HT-29 (cell line): Measurements from ENCODE around the gene TOPBP1. TPM values are rescaled to one million over a fixed set of nuclear protein-coding genes. Genes with fewer than 3 reads are reported as not detected.

ENCODE experiments used
- DNase-seq: peaks from one replicate; pipeline ENCODE4 v3.0.0-alpha.2; 2015; ENCODE audit warnings: low spot score
- total RNA-seq: library from RNA; depleted of rRNA; stranded (reverse); fragments of >200 nt; shearing (Covaris generic); gene quantifications from 2 replicates; pipeline ENCODE4 v1.2.3, GENCODE V29; 2014

Gene TOPBP1
- total RNA-seq, 1 experiment from 2014 or later, result 33.7 TPM

DNA sequence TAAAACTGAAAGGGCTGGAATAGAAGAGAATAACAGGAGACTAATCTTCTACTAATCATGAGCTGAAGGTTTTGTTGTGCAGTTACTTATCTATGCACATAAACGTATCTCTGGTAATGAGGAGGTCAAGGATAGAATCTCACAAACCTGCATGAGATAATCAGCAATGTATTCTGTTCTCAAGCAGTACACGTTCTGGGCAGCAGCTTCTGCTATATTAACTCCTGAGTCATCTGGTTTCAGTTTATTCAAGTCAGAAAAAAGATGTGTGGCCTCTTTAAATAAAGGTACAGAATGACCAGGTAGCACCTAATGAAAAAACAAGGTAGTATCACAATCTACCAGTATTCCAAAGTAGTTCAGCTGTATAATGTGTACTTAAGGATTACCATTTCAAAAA, 53.4 kb downstream of the TOPBP1 start:
- DNase-seq, result no peak

DNA sequence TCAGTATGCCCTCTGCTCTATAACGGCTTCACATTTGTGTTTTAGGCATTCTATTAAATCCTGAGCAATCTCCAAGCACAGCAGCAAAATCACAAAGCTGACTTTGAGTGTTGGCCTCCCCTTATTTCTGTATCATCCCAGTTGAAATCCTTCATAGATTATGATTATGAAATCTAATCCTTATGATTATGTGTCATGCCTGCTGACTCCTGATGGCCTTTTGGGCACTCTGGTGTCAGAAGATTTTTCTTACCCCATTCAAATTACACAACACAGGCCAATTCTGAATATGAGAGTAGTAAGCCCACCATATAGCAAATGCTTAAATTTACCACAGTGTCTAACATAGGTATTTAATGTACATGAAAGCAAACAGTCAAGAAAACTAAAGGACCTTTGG, 53.9 kb downstream of the TOPBP1 start:
- DNase-seq, result no peak

DNA sequence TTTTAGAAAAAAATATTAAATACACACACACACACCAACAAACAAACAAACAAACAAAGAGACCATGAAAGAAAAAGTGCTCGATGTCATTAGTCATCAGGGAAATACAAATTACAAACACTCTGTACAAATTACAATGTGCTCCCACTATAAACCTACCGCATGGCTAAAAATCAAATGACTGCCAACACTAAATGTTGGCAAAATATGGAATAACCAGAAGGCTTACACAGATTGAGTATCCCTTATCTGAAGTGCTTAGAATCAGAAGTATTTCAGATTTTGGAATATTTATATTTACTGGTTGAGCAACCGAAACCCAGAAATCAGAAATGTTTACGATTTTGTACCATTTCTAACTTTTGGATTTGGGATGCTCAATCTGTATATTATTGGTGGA, 54.8 kb downstream of the TOPBP1 start:
- no peak for DNase-seq

DNA sequence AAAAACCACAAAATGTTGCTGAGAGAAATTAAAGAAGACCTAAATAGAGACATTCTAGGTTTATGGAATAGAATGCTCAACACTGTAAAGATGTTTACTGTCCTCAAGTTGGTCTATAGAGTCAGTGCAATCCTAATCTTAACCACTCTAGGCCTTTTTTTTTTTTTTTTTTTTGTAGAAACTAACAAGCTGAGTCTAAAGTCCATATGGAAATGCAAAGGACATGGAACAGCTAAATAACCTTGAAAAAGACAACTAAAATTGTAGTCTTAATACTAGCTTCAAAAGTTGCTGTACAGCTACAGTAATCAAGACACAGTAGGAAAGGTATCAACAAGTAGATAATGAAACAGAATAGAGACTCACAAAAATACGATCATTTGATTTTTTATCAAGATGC, 55.4 kb downstream of the TOPBP1 start:
- DNase-seq, result no peak

DNA sequence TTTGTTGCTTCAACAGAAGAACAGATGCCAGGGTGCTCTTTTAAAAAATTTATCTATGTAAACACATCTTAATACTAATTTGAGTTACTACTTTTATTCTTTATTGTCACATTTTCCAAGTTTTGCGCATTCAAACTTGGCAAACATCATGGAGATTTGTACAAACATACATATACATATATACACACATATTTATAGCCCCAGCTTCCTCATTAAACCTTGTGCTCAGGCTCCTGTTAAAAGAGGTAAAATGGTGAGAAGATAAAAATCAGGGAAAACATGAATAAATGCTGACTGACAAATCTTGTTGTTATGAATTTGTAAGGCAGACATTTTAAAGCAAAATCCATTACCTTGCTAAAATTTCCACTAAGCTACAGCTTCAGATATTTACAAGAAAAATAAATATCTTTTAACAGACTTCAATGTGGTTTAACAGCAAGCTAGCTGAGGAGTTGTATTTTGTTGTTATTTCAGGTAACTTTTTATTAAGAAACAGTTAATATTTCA, 61.1 kb downstream of the TOPBP1 start:
- no peak for DNase-seq

DNA sequence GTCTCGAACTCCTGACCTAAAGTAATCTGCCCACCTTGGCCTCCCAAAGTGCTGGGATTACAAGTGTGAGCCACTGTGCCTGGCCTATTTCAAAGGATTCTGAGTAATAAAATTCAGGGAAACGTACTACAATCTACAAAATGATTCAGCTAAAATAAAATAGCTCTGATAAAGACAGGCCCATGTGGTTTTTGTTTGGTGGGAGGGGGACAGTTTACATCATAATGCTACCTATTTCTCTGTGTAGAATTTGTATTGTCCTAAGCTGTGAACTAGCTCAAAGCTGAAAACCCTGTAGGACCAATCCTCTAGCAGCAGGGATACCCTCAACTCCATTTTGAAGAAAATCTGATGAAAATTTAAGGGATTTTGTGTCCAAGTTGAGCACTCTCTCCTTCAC, 62.5 kb downstream of the TOPBP1 start:
- no peak for DNase-seq

DNA sequence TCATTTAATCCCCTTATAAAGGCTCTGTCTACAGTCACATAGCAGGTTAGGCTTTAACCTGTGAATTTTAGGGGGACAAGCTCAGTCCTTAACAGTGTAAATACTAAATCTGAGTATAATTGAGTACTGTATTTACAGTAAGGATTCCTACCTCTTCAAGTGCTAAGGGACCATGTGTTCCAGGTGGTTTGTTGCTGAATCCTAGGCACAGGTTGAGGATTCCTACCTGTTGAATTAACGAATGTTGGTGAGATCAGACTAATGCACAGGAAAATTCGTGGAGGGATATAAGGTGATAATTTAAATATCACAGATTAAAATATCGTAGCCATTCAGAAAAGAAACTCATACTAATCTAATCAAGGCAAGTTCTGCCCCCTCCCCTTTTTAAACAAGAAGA, 63.3 kb downstream of the TOPBP1 start:
- no peak for DNase-seq

DNA sequence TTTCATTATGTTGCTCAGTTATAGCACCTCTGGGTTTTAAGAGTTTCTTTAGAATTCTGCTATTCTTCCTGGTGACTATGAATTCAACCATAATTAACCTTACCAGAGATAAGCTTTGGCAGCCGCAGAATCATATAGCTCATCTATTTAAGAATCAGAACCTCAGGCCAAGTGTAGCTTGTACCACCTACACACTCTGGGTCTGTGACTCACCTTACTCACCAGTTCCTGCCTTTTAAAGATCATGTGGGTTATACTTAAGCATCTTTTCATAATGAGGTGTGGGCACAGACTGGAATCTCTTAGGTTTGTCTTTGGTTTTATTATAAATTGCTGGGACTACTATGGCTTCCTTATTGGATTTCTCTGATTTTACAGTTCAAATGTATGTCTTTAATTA, 66.4 kb downstream of the TOPBP1 start:
- DNase-seq, result no peak

DNA sequence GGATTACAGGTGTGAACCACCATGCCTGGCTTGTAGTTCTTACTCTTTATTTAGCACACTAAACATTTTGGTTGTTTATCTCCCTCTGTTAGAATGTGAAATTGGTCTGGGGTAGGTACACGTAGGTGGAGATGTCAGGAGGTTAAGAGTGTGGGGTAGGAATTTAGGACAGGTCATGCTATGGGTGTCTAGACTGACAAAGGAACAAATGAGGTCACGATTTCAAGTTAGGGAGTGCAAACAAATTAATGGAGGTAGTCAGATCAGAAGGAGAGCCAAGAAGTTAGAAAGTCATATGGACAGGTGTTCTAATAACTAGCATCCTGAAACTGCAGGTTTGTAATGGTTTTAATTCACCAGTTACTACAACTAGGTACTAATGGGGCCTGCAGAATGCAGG, 68.5 kb downstream of the TOPBP1 start:
- DNase-seq, result no peak

DNA sequence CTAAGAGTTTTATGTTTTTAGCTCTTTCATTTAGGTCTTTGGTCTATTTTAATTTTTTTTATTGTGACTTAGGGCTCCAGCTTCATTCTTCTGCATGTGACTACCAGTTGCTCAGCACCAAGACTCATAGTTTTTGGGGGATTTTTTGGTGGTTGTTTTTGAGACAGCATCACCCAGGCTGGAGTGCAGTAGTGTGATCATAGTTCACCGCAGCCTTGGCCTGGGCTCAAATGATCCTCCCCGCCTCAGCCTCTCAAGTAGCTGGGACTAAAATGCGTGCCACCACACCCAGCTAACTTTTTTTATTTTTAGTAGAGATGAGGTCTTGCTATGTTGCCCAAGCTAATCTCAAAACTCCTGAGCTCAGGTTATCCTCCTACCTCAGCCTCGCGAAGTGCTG, 68.9 kb downstream of the TOPBP1 start:
- DNase-seq, result no peak

DNA sequence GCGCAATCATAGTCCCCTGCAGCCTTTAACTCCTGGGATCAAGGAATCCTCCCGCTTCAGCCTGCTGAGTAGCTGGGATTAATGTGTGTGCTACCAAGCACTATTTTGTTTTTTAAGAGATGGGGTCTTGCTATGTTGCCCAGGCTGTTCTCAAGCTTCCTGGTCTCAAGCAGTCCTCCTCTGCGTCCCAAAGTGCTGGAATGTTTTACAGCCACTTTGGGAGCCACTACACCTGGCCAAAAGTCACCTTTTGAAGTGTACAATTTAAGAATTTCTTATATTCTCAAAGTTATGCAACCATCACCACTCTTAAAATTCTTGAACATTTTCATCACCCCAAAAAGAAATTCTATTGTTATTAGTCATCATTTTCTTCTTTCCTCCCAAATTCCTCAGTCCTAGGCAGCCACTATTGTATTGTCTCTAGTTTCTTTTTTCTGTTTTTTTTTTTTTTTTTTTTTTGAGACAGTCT, 70.4 kb downstream of the TOPBP1 start:
- no peak for DNase-seq

DNA sequence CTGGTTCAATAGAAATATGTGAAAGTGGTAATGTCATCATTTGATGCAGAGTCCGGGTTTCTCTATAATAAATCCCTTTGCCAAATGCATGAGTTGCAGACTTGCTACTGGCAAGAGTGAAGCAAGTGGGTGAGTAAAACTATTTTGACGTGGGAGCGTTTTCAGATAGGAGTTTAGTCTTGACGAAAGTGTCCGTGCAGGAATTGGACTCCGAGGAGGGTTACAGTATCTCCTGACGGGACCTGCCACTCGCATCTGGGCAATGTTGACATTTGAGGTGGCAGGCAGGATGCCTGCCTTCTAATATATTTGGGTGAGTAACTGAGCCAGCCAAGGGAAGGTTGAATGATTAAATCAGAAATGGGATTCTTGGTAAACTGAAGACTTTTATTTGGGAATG, 72.2 kb downstream of the TOPBP1 start:
- DNase-seq, result no peak

DNA sequence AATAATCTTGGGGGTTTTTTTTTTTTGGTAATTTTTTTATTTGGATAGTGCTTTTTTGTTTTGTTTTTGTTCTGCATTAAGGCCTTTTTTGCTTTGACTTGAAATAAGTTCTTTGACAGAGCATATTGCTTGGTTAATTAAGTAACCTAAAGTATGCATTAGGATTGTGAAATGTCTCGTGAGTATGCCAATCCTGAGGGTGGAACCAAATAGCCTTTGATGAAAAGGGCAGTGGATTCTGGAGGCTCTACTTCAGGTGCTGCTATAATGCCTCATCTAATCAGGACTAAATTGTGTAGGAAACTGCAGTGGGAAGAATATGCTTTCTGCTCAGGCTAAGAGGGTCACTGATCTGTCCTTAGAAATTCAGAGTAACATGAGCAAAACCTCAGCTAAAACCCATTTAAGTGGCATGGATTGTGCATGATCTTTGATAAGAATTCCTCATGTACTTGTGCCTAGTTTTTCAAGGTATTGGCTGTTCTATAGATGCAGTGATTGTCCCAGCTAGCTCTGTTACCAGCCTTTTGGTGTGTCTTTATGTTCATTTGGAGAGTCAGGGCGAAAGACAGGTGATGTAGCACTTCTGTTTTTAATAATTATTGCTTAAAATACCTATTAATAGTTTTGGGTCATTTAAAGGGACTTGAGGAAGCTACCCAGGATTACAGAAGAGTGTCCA, 72.8 kb downstream of the TOPBP1 start:
- no peak for DNase-seq

DNA sequence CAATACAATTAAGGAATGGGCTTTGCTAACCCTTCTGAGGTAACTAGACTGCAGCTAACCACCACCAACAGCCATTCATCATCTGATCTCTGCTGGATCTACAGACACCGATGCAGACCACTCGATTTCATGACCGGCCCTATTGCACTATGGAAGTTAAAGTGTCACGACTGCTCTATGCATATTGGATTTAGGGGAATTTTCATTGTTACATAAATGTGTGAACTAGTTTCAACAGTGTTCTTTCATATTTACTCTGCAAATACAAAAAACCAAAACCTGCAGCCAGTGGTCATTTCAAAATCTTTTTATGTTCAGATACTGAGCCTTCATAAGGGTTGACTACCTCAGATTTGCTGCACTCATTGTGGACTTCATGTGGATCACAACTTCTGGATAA, 73.7 kb downstream of the TOPBP1 start:
- DNase-seq, result no peak

DNA sequence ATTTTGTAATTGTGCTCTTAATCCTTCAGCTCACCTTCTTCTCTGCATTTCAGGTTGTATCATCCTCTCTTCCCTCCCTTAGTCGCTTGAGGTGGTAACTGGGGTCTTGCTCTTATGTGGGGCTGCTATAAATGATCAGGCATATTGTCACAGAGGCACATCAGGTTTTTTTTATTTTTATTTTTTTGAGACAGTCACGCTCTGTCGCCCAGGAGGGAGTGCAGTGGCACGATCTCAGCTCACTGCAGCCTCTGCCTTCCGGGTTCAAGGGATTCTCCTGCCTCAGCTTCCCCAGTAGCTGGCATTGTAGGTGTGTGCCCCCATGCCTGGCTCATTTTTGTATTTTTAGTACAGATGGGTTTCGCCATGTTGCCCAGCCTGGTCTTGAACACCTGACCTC, 78.3 kb downstream of the TOPBP1 start:
- no peak for DNase-seq

DNA sequence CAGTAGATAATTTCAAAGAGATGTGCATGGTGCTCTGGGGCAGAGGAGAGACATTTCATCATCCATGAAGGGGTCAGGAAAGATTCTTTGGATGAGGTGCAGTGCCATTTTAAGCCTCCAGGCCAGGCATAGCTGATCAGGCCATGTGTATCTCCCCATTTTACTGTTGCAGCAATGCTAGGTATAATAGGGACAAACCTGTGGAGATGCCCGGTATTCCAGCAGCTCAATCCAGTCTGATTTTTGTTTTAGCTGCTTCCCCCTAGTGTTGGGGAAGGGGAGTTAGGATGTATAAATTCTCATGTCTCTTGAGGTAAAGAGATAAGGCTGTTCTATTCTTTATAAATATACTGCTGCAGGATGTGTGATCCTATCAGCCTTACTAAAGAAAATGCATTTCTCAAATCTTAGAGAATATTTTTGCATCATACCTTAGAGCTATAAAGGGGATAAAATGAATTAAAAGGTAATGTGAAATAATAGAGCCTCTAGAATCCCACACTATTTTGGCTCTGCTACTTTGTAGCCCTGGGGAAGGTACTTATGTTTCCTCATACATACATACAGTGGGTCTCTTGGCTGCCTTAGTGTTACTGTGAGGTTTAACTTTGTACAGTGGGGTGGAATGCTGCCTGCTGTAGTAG, 83.1 kb downstream of the TOPBP1 start:
- DNase-seq, result peak; percentile 71

DNA sequence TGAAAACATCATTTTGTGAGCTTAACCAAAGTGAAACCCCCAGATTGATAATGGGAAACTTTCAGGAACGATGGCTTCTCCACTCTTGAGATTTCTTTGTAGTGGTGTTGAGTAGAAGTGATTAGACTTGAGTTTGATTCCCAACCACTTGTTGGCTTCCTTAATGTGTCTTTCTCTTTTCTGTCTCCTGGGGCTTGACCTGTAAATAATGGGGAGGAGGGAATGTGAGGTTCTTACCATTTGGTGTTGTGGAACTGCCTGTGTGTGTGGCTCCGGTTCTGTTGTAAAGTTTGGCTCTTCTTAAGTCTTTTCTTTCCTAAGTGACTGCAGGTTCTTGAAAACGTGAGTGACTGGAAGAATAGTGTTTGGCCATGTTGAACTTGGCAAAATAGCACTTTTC, 85.6 kb downstream of the TOPBP1 start:
- DNase-seq, result no peak

DNA sequence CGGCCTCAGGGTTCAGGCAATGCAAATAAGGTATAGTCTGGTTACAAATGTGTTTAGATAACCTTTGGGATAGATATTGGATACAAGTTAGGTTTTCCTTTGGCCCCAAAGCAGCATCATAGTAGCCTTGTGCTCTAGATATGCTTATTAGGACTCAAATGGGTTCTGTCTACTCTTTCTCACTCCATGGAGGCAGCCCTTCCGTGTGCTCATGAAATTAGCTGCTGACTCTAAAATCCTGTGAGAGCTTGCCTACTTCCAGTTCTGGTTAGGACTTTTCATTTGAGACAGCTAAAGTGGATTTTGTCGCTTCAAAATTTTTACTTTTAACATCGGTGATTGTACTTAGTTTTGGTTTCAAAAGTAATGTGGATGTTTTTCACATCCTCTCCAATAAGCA, 86.7 kb downstream of the TOPBP1 start:
- DNase-seq, result no peak

DNA sequence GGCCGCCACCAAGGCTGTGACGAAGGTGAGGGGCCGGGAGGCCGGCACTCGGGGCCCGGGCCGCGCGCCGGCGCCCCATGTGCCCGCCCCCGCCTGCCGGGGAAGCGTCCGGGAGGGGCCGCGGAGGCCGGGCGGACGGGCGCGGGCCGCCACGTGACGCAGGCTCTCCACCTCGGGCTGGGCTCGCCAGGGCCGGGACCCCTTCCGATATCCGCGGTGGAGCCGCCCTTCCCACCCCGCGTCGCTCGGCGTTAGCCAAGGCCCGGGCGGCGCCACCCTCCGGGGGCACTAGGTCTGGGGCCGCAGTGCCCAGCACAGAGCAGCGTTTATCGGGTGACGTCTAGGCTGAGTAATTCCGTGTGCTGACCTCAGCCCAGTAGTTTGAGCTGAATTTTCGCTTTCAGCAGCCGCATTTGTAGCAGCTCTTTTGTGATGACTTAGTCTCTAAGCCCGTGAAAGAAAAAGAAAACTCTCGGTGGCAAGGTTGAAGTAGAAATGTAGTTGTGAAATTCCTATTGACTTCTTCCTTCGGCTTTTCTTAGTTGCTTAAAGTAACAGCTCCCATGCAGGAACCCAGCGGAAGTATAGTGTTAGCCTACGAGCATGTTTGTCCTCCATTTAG, 87.4 kb downstream of the TOPBP1 start:
- peak; percentile 70 for DNase-seq

DNA sequence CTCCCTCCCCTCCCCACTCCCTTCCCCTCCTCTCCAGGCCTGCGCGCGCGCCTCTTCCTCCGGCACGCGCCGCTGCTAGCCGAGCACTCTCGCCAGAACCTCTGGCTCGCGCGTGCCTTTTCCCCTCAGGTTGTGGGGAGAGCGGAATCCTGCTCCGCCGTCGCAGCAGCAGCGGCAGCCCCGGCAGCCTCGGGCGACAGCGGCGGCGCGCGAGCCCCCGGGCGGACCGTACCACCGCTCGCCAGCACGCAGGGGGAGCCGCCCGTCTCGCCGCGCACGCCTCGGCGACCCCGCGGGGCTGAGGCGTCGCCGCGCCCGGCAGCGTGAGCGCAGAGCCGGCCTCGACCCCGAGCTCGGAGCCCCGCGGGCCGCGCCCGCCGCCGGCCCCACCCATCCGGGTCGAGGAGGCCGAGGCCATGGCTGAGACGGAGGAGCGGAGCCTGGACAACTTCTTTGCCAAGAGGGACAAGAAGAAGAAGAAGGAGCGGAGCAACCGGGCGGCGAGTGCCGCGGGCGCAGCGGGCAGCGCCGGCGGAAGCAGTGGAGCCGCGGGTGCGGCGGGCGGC, 88.0 kb downstream of the TOPBP1 start, which contains the start of gene CDV3:
Gene CDV3, plus strand, starts transcription at position 58 of the 566 bp plus-strand sequence. Its CDS starts 359 bp downstream, at position 417.
- DNase-seq, result no peak

DNA sequence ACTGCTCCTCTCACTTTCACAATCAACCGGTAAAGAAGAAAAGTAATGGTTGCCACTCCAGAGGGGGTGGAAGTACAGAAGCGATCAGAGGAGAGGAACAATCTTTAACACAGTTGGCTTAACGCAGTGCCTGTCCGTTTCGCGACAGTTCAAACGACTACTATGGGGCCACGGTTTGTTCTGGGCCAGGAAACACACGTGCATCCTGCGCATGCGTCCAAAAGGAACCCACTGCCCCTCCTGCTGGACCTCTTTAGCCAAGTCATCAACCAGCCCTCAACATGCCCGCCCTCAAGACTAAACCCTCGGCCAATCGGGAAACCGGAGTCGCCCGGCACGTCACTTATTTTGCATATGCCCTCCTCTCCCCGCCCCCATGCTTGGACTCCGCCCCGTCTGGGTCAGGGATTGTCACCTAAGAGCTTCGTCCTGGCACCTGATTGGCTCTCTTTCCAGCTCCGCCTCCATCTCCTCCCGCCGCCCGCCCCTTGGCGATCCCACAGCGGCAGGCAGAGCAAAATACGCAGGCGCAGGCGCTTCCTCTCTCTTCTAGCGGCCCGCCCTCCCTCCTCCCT, 88.6 kb downstream of the TOPBP1 start:
- peak; percentile 100 for DNase-seq
